HepG2 (cell line): ENCODE measurements around the gene GEMIN4. TPM values are rescaled to one million over a fixed set of nuclear protein-coding genes. Genes with fewer than 3 reads are reported as not detected.

Experiments
- ATAC-seq: fragments of 200-7000 bp; cut with Tn5 transposase; 3 replicates; pipeline ENCODE4 v1.9.1; 2020; ENCODE audit warnings: mild to moderate bottlenecking, moderate library complexity
- BruUV-seq: library from RNA; stranded (reverse); fragments of 400-500 nt; replicated peaks from 2 replicates; lab custom pipeline; 2021; lab: Mats Ljungman, UMichigan
- CTCF ChIA-PET: fragments of 300-600 bp; formaldehyde crosslinking; extraction: SDS; loops from one replicate; lab custom pipeline; 2021; ENCODE audit warnings: low total read pairs, inconsistent platforms, low intra/inter-chr PET ratio; lab: Yijun Ruan, JAX
- POLR2A ChIA-PET: fragments of 350-600 bp; sonication (Branson Sonifier 250); formaldehyde crosslinking; loops from one replicate; lab custom pipeline; 2020; ENCODE audit warnings: antibody characterized with exemption, inconsistent platforms; lab: Yijun Ruan, JAX
- DNase-seq: peaks from one replicate; pipeline ENCODE4 v3.0.0-alpha.2; 2015; ENCODE audit warnings: low spot score
- FAIRE-seq: peaks from 3 replicates; lab custom pipeline; 2011; peaks lifted over from hg19 to GRCh38; lab: Jason Lieb, UNC
- H2AFZ ChIP-seq: one replicate; pipeline ENCODE4 v1.6.1; 2011; ENCODE audit warnings: low read length, inconsistent platforms
- H3K27ac ChIP-seq: fragments of 300-600 bp; 3 replicates; pipeline ENCODE4 v1.8.0; 2011; ENCODE audit warnings: mixed run types, mild to moderate bottlenecking, mixed read lengths, low read length, inconsistent platforms; ENCODE audit not compliant: insufficient read depth; ENCODE audit errors: extremely low read length
- H3K27me3 ChIP-seq, 2 experiments: fragments of 200-600 bp in 1 of 2; 2 replicates in 1 of 2; 3 replicates in 1 of 2; pipeline versions ENCODE4 v1.6.0 to v1.8.0; 2011; ENCODE audit warnings: low read length in 2 of 2, mild to moderate bottlenecking in 2 of 2, moderate library complexity in 2 of 2, inconsistent platforms in 1 of 2; ENCODE audit not compliant: insufficient read depth in 2 of 2, control insufficient read depth in 1 of 2
- H3K36me3 ChIP-seq, 2 experiments: fragments of 200-600 bp in 1 of 2; replicated peaks in 1 of 2; 2 replicates in 1 of 2; 3 replicates in 1 of 2; pipeline versions ENCODE4 v1.5.1 to v1.8.0; 2011; ENCODE audit warnings: low read length in 2 of 2, inconsistent platforms in 1 of 2; ENCODE audit not compliant: insufficient read depth in 2 of 2, control insufficient read depth in 1 of 2
- H3K4me1 ChIP-seq: 2 replicates; pipeline ENCODE4 v1.5.1; 2012; ENCODE audit warnings: low read length, inconsistent platforms; ENCODE audit not compliant: insufficient read depth
- H3K4me2 ChIP-seq: 2 replicates; pipeline ENCODE4 v1.6.0; 2011; ENCODE audit warnings: low read depth, low read length, inconsistent platforms
- H3K4me3 ChIP-seq, 3 experiments: fragments of 200-600 bp in 1 of 3; sonication (generic), shearing (Covaris generic) in 1 of 3; replicated peaks in 1 of 3; 2 replicates each; pipeline ENCODE4 v1.5.1; 2011 to 2016; ENCODE audit warnings: low read length in 3 of 3, inconsistent platforms in 2 of 3, low read depth in 2 of 3, mild to moderate bottlenecking in 2 of 3, control low read depth in 1 of 3, mixed read lengths in 1 of 3; ENCODE audit not compliant: insufficient read depth in 1 of 3
- H3K79me2 ChIP-seq: one replicate; pipeline ENCODE4 v1.6.1; 2011; ENCODE audit warnings: low read length, inconsistent platforms; ENCODE audit not compliant: insufficient read depth
- H3K9ac ChIP-seq: 2 replicates; pipeline ENCODE4 v1.6.0; 2011; ENCODE audit warnings: mild to moderate bottlenecking, low read depth, low read length, inconsistent platforms; ENCODE audit not compliant: insufficient read depth
- H3K9me3 ChIP-seq: 2 replicates; pipeline ENCODE4 v1.5.1; 2012; ENCODE audit warnings: mild to moderate bottlenecking, low read length
- H4K20me1 ChIP-seq: 2 replicates; pipeline ENCODE4 v1.6.0; 2011; ENCODE audit warnings: inconsistent platforms, mild to moderate bottlenecking, low read length, moderate library complexity; ENCODE audit not compliant: insufficient read depth
- AGO1 ChIP-seq: fragments of 200-400 bp; formaldehyde crosslinking; IDR thresholded peaks from 2 replicates; pipeline ENCODE4 v1.6.1; 2017; ENCODE audit warnings: mild to moderate bottlenecking, low read depth, low read length, moderate library complexity; ENCODE audit not compliant: poor library complexity, severe bottlenecking
- CBFB ChIP-seq: sonication (generic); formaldehyde crosslinking; IDR thresholded peaks from 2 replicates; pipeline ENCODE4 v1.4.0; 2020; ENCODE audit warnings: missing genetic modification reagents
- CHD2 ChIP-seq: IDR thresholded peaks from 2 replicates; pipeline ENCODE4 v1.6.1; 2011; ENCODE audit warnings: low read depth, low read length, improper control_type of control experiment
- DNMT1 ChIP-seq: sonication (generic); formaldehyde crosslinking; IDR thresholded peaks from 2 replicates; pipeline ENCODE4 v1.5.1; 2020; ENCODE audit warnings: mild to moderate bottlenecking, missing genetic modification reagents
- POLR2A ChIP-seq, 2 experiments: IDR thresholded peaks; 2 replicates each; pipeline ENCODE4 v1.6.1; 2011; ENCODE audit warnings: low read depth in 2 of 2, low read length in 2 of 2, mild to moderate bottlenecking in 1 of 2, moderate library complexity in 1 of 2; ENCODE audit not compliant: insufficient read depth in 1 of 2
- RXRB ChIP-seq: IDR thresholded peaks from 2 replicates; pipeline ENCODE4 v1.6.1; 2016; ENCODE audit warnings: borderline replicate concordance, missing genetic modification reagents, missing compliant biosample characterization
- SRSF1 ChIP-seq: fragments of 200-400 bp; formaldehyde crosslinking; optimal IDR thresholded peaks from 2 replicates; pipeline ENCODE3; 2017; ENCODE audit warnings: mild to moderate bottlenecking, low read depth, low read length, moderate library complexity
- ZNF256 ChIP-seq: sonication (generic); formaldehyde crosslinking; conservative IDR thresholded peaks from 2 replicates; pipeline ENCODE4 v1.4.0; 2020; ENCODE audit warnings: missing genetic modification reagents
- ZNF614 ChIP-seq: IDR thresholded peaks from 2 replicates; pipeline ENCODE4 v1.6.1; 2018; ENCODE audit warnings: missing biosample characterization, missing genetic modification reagents, inconsistent platforms, borderline replicate concordance
- WGBS: methylation state at CpG from one replicate; pipeline ENCODE4 v1.1.6; 2017; ENCODE audit warnings: low lambda C conversion rate; 5-methylcytosine and 5-hydroxymethylcytosine counted together
- in situ Hi-C: cut with HindIII; loops from 2 replicates; pipeline ENCODE4 v1.10.0; 2017; ENCODE audit warnings: low pct_unique_long_range_greater_than_20kb; ENCODE audit not compliant: extremely low pct_ligation_motif_present
- intact Hi-C: fragments of 100-400 bp; cut with micrococcal nuclease; formaldehyde crosslinking; loops from one replicate; pipeline ENCODE4 v1.10.0; 2022; ENCODE audit not compliant: unreplicated experiment
- polyA plus RNA-seq, 8 experiments: library from polyadenylated mRNA; depleted of rRNA in 3 of 8; stranded (reverse) in 7 of 8; unstranded in 1 of 8; fragments of >200 nt; fragmentation: Illumina TruSeq in 4 of 8; extraction: Trizol in 4 of 8; gene quantifications; 2 replicates each; pipeline versions ENCODE4 v1.2.1 to v1.2.3, GENCODE V29; 2011 to 2016; ENCODE audit warnings: low read depth in 4 of 8, missing spikeins in 1 of 8, mixed read lengths in 1 of 8; ENCODE audit not compliant: insufficient read depth in 1 of 8
- total RNA-seq, 5 experiments: library from RNA; depleted of rRNA; stranded (reverse); fragments of >200 nt; fragmentation: Illumina TruSeq; extraction: Trizol; gene quantifications; 2 replicates each; pipeline ENCODE4 v1.2.3, GENCODE V29; 2016; ENCODE audit warnings: low read depth in 1 of 5
- TF ChIP-seq, protein P1 (sequence below): sonication (generic); formaldehyde crosslinking; IDR thresholded peaks from 2 replicates; pipeline ENCODE4 v1.8.0; 2022; ENCODE audit warnings: mild to moderate bottlenecking, missing genetic modification reagents, moderate library complexity

Gene GEMIN4
- total and polyA plus RNA-seq, 2 of the 13 experiments (the other 11 are each of a cell fraction or from before 2014, with no cell fraction given), result 10.8 to 22.7 TPM

DNA sequence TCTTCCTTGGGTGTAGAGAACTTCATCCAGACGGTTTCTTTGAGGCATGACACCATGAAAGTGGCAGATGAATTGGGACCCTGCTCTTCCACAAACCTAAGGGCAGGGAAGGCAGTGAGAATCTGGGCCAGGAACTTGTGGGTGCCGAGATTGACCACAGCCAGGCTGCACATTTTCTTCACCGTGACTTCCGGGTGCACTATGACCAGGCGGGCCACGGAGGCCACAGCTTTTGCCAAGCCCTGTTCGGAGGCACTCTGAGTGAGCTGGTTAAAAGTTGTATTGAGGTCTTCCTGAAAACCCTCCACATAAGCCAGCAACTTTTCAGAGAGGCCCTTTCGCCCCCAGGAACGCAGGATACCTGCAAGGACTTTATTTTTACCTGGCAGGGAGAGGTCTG is 5.9 kb downstream of the GEMIN4 start (continued):
- TF ChIP-seq SRSF1 (no peak), AGO1 (no peak), DNMT1 (CRISPR knock-in tag) (no peak), ZNF256 (CRISPR knock-in tag) (no peak), CBFB (CRISPR knock-in tag) (no peak), RXRB (no peak), CHD2 (no peak)
- TF ChIP-seq, protein P1, sequence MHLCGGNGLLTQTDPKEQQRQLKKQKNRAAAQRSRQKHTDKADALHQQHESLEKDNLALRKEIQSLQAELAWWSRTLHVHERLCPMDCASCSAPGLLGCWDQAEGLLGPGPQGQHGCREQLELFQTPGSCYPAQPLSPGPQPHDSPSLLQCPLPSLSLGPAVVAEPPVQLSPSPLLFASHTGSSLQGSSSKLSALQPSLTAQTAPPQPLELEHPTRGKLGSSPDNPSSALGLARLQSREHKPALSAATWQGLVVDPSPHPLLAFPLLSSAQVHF, result no peak

DNA sequence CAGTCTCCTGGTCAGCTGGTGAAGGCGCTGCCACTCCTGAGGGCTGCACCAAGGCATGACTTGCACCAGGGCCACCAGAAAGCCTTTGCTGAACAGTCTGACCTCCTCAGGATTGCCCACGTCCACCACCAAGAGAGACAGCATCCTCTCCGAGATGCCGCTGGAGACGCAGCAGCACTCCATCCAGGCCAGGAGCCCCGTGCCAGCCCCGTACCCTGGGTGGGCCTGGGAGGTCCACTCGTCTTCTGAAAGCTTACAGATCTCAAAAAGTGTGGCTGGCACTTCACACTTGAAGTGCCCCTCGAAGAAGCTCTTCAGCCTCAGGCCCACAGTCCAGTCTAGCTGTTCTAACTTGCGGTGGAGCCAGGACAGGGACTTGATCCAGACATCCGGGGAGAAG is 6.7 kb downstream of the GEMIN4 start:
- H3K9ac ChIP-seq, result no peak overlapping the region
- peaks cover 27% of the 10 kb centered on the region for H3K4me1 ChIP-seq
- no peak; the same call in 1 of the 3 replicates for ATAC-seq
- H3K27ac ChIP-seq, result peak overlapping the region; percentile 22
- in situ Hi-C loops (no loop called here), intact Hi-C loops (no loop called here)
- H3K36me3 ChIP-seq, result peaks cover 25 to 76% of the 10 kb centered on the region in 2 experiments
- ChIA-PET POLR2A (interaction anchor here (1.1 to 1.8 kb wide), 2 partner anchors 12 to 19 kb away, joined by 3 to 4 read pairs; no protein-coding TSS in a partner anchor), CTCF (no interaction called here)
- peak in 1 of 2 experiments; percentile 3; a peak in 1 of 4 replicates for TF ChIP-seq POLR2A (IDR thresholded peaks at IDR 0.05; ENCODE audit: insufficient read depth in 1 of 2, low read depth in 2 of 2, low read length in 2 of 2)
- TF ChIP-seq ZNF614 (CRISPR knock-in tag), result no peak
- no peaks in the 10 kb centered on the region for H4K20me1 ChIP-seq
- no peaks in the 10 kb centered on the region for H3K27me3 ChIP-seq
- H2AFZ ChIP-seq, result no peak overlapping the region
- FAIRE-seq, result no peak
- no peaks in the 10 kb centered on the region for H3K9me3 ChIP-seq
- no peak overlapping the region for H3K4me3 ChIP-seq
- DNase-seq, result no peak
- peaks cover 17% of the 10 kb centered on the region for H3K79me2 ChIP-seq
- BruUV-seq, result no TSS peak
- 88% methylated on average over 6 of the region's 11 CpGs for WGBS
- no peak overlapping the region for H3K4me2 ChIP-seq
